Hippocampal formation (tissue), 2 donors: Measurements from ENCODE around the gene SLC35F1.

Source experiments
- DNase-seq, 2 donors: peaks; one replicate each; lab custom pipeline; 2025; lab: John Stamatoyannopoulos, UW

The SLC35F1 gene

GRCh38 chr6:118280210-118280609, 373.1 kb downstream of the SLC35F1 start:
- no peak for DNase-seq

DNA sequence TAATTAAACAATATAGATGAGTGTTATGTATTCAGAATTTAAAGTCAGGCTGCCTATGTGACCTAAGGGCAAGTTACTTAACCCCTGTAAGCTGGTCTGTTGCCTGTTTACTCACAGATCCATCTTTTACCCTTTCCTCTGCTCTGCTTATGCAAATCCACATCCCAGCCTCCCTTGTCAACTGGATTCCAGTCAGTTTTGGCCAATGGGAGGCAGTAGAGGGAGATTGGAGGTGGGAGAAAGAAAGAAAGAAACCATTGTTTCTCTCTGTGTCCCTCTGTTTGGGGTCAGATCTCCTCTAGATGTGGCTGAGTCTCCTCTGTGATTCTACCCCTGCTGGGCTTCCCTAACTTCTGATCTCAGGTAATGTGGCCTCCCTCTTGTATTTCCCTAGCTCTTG, 374.2 kb downstream of the SLC35F1 start:
- no peak for DNase-seq

DNA sequence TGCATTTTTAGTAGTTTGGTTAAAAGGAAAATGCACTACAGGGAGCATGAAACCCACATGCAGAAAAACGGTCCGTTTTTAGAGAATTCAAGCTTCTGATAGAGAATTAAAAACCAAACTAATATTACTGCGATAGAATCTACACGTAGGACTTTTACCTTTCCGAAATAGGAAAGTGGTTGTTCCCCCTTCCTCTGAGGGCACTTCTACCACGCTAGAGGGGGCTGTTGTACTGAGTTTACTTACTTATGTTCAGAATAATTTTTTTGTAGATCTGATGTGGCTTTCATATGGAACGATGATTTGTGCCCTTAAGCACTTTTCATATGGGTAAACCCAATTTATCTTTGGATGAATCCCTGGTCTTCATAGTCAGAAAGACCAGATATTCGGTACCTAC, 376.7 kb downstream of the SLC35F1 start:
- DNase-seq = peak in 1 of 2 donors; percentile 42

- DNase-seq = peak in 1 of 2 donors; percentile 34
Observed at GRCh38 chr6:118284736-118285360, 377.8 kb downstream of the SLC35F1 start.

- DNase-seq = no peak
Observed at GRCh38 chr6:118285791-118286190, 378.7 kb downstream of the SLC35F1 start.

DNA sequence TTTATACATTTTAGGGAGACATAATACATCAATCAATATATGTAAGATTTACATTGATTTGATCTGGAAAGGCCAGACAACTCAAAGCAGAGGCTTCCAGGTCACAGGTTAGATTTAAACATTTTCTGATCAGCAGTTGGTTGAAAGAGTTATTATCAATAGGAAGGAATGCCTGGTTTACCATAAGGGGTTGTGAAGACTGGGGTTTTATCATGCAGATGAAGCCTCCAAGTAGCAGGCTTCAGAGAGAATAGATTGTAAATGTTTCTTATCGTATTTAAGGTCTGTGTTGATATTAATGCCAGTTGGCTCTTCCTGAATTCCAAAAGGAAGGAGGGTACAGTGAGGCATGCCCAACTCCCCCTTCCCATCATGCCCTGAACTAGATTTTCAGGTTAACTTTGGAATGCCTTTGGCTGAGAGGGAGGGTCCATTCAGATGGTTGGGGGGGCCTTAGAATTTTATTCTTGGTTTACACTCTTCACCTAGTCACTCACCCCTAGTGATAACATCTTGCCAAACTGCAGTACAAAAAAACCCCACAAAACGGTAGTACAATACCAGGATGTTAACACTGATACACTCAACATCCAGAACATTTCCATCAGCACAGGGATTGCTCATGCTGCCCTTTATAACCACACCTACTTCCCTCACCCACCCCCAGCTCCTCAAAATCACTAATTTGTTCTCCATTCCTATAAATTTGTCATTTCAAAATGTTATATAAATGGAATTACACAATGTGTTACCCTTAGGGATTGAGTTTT, 381.5 kb downstream of the SLC35F1 start:
- DNase-seq = no peak

DNA sequence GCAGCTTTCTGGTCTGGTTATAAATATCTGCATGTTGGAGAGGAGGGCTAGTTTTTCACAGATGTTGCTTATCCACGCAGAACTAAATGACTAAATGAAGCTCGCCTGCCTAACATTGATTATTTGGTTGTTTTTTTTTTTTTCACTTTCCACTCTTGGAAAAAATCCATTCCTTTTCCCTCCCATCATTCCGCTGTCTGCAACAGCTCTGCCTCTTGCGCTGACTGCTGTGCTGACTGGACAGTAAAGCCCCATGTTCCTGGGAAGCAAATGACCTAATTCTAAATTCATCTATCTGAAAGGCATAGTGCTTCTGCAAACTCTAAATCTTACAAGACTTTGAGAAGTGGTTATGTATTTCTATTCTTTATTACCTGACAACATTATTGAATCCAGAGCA, 385.5 kb downstream of the SLC35F1 start:
- no peak for DNase-seq

DNA sequence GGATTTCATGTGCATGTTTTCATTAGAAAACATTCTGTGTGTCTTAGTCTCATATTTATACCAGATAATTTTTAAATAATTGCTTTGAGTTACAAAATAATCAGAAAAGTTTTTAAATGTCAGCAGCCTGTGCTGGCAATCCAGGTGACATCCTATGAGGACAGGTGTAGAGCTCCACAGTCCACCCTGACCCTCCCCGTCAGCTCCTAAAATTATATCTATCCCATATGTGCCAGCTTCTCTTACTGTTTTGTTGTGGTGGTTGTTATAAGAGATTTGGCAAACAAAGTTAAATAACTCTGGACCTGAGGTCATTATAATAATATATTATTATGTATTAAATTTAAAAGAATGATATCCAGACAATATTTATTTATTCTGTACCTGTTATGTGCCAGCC, 387.8 kb downstream of the SLC35F1 start:
- no peak for DNase-seq

- no peak for DNase-seq
Observed at GRCh38 chr6:118295336-118295735, 388.3 kb downstream of the SLC35F1 start.

- DNase-seq = no peak
Observed at GRCh38 chr6:118296129-118296901, 389.3 kb downstream of the SLC35F1 start.

- no peak for DNase-seq
Observed at GRCh38 chr6:118297821-118298220, 390.8 kb downstream of the SLC35F1 start.

DNA sequence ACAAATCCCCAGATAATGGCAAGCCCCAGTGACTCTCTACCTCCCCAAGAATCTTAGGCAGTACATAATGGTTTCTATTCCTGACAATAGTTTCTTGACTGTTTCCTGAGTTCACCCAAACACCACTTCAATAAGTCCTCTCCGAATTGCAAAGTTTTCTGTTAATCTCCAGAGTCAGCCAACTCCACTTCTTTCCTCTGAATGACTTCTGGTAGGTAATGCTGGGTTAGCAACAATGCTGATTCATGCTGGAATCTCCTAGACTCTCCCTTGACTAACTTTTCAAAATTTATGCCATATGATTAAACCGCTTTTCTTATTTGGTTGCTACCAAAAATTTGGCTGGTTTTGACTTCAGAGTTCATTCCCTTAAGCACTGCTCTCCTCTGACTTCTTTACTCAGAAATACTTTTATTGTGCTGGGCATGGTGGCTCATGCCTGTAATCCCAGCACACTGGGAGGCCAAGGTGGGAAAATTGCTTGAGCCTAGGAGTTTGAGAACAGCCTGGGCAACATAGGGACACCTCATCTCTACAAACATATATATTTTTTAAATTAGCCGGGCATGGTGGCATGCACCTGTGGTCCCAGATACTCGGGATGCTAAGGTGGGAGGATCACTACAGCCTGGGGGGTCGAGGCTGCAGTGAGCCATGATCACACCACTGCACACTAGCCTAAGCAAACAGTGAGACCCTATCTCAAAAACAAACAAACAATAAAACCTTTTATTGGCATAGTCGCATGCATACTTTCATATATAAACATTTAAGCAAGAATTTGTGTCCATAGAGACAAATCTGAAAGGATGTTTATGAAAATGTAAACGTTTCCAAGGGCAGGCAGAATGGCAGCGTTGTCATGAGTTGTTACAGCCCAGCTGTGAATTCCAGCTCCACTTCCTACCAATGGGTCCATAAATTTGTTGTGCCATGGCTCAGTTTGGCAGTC, 391.7 kb downstream of the SLC35F1 start:
- DNase-seq = no peak

DNA sequence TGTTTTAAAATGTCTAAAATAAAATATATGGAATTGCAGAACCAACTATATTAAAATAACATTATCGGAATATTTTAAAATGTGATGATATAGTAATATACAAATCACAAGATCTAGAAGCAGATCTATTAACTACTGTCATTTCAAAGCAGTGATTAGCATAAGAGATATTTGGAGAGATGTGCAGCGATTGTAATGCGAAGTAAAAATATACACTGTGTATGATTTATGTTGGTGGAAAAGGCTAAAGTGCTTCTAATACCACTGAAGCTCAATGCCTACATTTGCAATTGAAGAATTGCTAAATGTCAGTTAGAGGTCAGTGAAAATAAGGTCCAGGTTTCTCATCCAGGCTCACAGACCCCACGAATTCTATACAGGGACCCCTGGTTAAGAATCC, 392.4 kb downstream of the SLC35F1 start:
- no peak for DNase-seq

- DNase-seq = no peak
Observed at GRCh38 chr6:118304321-118304720, 397.3 kb downstream of the SLC35F1 start.

DNA sequence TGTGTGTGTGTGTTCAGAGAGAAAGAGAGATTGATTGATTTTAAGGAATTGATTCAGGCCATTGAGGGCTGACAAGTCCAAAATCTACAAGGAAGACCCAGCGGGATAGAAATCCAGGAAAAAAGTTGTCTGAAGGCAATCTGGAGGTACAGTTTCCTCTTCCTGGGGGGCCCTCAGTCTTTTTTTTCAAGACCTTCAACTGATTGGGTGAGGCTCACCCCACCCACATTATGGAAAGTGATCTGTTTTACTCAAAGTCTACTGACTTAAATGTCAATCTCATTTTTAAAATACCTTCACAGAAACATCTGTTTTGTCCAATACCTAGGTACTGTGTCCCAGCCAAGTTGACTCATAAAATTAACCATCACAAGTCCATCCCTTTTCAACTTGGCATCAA, 398.0 kb downstream of the SLC35F1 start:
- no peak for DNase-seq

- DNase-seq = no peak
Observed at GRCh38 chr6:118306392-118307238, 399.6 kb downstream of the SLC35F1 start.

DNA sequence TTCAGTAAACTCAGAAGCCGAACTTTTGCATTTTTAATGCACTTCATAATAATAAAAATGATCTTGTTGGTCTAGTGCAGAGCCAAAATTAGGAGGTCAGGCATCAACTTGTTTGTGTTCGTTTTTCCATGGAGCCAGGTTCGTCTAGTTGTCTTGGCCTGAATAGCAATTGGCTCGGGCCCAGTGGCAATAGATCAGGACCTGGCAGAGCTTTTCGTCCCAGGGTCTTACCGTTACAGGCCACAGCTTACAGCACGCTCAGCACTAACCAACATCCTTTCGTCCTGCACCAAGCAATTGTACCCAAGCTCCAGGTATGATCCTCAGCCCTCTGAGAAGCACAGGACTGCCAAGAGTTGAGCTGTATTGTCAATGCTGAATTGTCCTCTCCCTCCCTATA, 400.5 kb downstream of the SLC35F1 start:
- DNase-seq = no peak

GRCh38 chr6:118309337-118310093, 402.5 kb downstream of the SLC35F1 start:
- DNase-seq = no peak

DNA sequence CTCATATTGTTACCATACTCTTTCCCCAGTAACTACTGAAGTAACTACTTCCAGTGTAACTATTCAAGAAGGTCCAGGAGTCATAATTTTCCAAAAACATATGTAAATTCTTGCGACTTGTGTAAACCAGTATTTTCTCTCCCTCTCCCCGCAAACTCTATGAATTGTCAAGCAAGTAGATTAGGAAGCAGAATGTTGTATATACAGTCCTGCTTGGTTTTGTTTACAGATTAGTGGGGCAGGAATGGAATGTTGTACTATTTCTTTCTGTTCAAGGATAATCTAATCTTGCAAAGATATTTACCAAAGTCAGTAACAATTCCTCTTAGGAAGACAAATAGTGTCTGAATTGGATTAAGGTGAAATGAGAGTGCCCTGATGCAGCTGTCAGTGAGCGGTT, 406.1 kb downstream of the SLC35F1 start:
- DNase-seq = no peak

- no peak for DNase-seq
Observed at GRCh38 chr6:118313762-118314161, 406.7 kb downstream of the SLC35F1 start.
